ENCODE results near the gene PTPRD.

DNA sequence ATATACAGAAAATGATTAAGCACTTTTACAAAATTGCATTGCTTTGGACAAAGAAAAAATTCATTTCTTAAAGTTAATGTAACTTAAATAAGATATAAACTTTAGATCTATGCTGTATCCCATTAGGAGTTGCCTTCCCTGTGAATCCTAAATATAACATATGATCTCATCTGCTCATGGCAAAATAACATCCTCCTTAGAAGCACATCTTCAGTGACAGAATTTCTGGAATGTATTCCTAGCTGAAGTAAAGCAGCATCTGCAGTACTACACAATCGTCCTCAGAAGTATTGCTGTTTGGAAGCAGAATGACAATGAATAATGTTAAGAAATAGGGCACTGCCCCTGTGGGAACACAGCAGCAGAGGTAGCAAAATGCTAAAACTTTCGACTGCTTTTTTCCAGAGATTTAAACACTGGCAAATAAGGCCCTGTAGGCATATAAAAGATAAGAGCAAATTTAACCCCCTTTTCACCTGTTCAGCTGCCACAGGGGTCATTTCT lies 571.0 kb downstream of the PTPRD start:
- TF ChIP-seq, protein P1, sequence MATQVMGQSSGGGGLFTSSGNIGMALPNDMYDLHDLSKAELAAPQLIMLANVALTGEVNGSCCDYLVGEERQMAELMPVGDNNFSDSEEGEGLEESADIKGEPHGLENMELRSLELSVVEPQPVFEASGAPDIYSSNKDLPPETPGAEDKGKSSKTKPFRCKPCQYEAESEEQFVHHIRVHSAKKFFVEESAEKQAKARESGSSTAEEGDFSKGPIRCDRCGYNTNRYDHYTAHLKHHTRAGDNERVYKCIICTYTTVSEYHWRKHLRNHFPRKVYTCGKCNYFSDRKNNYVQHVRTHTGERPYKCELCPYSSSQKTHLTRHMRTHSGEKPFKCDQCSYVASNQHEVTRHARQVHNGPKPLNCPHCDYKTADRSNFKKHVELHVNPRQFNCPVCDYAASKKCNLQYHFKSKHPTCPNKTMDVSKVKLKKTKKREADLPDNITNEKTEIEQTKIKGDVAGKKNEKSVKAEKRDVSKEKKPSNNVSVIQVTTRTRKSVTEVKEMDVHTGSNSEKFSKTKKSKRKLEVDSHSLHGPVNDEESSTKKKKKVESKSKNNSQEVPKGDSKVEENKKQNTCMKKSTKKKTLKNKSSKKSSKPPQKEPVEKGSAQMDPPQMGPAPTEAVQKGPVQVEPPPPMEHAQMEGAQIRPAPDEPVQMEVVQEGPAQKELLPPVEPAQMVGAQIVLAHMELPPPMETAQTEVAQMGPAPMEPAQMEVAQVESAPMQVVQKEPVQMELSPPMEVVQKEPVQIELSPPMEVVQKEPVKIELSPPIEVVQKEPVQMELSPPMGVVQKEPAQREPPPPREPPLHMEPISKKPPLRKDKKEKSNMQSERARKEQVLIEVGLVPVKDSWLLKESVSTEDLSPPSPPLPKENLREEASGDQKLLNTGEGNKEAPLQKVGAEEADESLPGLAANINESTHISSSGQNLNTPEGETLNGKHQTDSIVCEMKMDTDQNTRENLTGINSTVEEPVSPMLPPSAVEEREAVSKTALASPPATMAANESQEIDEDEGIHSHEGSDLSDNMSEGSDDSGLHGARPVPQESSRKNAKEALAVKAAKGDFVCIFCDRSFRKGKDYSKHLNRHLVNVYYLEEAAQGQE (IDR thresholded peaks at IDR 0.05; ENCODE audit: insufficient read depth in 1 of 2, low read depth in 2 of 2, low read length in 1 of 2): no peak
- TF ChIP-seq CTCF (IDR thresholded peaks at IDR 0.05): no peak
